Fibroblast of lung (primary cell): Measurements from ENCODE around the gene ARMC8. TPM values are rescaled to one million over a fixed set of nuclear protein-coding genes. Genes with fewer than 3 reads are reported as not detected.

Experiments used
- DNase-seq, 2 donors: peaks; one replicate each; pipeline versions ENCODE4 v3.0.0 to v3.0.0-alpha.2; 2010; ENCODE audit warnings: low read depth in 2 of 2
- H2AFZ ChIP-seq: 2 replicates; pipeline ENCODE4 v1.5.1; 2012; ENCODE audit warnings: low read length, control low read depth, inconsistent platforms
- H3K27ac ChIP-seq: 2 replicates; pipeline ENCODE4 v1.5.1; 2011; ENCODE audit warnings: low read length, control low read depth; ENCODE audit not compliant: insufficient read depth
- H3K27me3 ChIP-seq: 2 replicates; pipeline ENCODE4 v1.5.1; 2011; ENCODE audit warnings: mild to moderate bottlenecking, low read length; ENCODE audit not compliant: control insufficient read depth, insufficient read depth
- H3K36me3 ChIP-seq: 2 replicates; pipeline ENCODE4 v1.5.1; 2011; ENCODE audit warnings: low read length; ENCODE audit not compliant: control insufficient read depth, insufficient read depth
- H3K4me1 ChIP-seq: 2 replicates; pipeline ENCODE4 v1.5.1; 2011; ENCODE audit warnings: low read length; ENCODE audit not compliant: control insufficient read depth, insufficient read depth; ENCODE audit errors: extremely low read depth
- H3K4me2 ChIP-seq: 2 replicates; pipeline ENCODE4 v1.5.1; 2011; ENCODE audit warnings: low read length, control low read depth; ENCODE audit not compliant: insufficient read depth; ENCODE audit errors: extremely low read depth
- H3K4me3 ChIP-seq, 4 experiments: fragments of 200-600 bp in 1 of 4; sonication (generic) in 1 of 4; replicated peaks in 1 of 4; 2 replicates each; pipeline ENCODE4 v1.5.1; 2011 to 2016; ENCODE audit warnings: low read length in 4 of 4, low read depth in 3 of 4, mild to moderate bottlenecking in 3 of 4, control low read depth in 2 of 4, inconsistent platforms in 1 of 4, mixed read lengths in 1 of 4; ENCODE audit not compliant: insufficient read depth in 1 of 4; ENCODE audit errors: control extremely low read depth in 1 of 4
- H3K79me2 ChIP-seq: 2 replicates; pipeline ENCODE4 v1.5.1; 2012; ENCODE audit warnings: mild to moderate bottlenecking, low read length, inconsistent platforms; ENCODE audit not compliant: control insufficient read depth, insufficient read depth
- H3K9ac ChIP-seq: 2 replicates; pipeline ENCODE4 v1.5.1; 2011; ENCODE audit warnings: mild to moderate bottlenecking, low read length, control low read depth; ENCODE audit not compliant: insufficient read depth
- H3K9me3 ChIP-seq: 2 replicates; pipeline ENCODE4 v1.5.1; 2012; ENCODE audit warnings: low read depth, low read length; ENCODE audit not compliant: control insufficient read depth, insufficient read depth
- H4K20me1 ChIP-seq: 2 replicates; pipeline ENCODE4 v1.5.1; 2011; ENCODE audit warnings: low read length; ENCODE audit not compliant: control insufficient read depth, insufficient read depth; ENCODE audit errors: extremely low read depth
- EZH2 ChIP-seq: IDR thresholded peaks from 2 replicates; pipeline ENCODE4 v1.5.1; 2012; ENCODE audit warnings: low read length, control low read depth, mild to moderate bottlenecking; ENCODE audit errors: missing control alignments
- polyA plus RNA-seq, 2 donors: library from polyadenylated mRNA; depleted of rRNA in 1 of 2; stranded (reverse) in 1 of 2; unstranded in 1 of 2; fragments of >200 nt; gene quantifications; 2 replicates each; pipeline ENCODE4 v1.2.1, GENCODE V29; 2011 to 2012; ENCODE audit warnings: missing spikeins in 1 of 2
- total RNA-seq: library from RNA; depleted of rRNA; stranded (reverse); fragments of >200 nt; gene quantifications from 2 replicates; pipeline ENCODE4 v1.2.1, GENCODE V29; 2014
- TF ChIP-seq, protein P1 (sequence below), 2 donors: IDR thresholded peaks in 1 of 2; conservative IDR thresholded peaks in 1 of 2; 1 replicate in 1 of 2; 2 replicates in 1 of 2; pipeline ENCODE4 v1.5.1; 2011 to 2012; ENCODE audit warnings: low read length in 2 of 2, control low read depth in 1 of 2, inconsistent platforms in 1 of 2, low read depth in 1 of 2, mild to moderate bottlenecking in 1 of 2

Gene ARMC8
- total and polyA plus RNA-seq, 2 donors (not counting 1 experiment from before 2014, with no cell fraction given): 44.7 to 45.9 TPM

DNA sequence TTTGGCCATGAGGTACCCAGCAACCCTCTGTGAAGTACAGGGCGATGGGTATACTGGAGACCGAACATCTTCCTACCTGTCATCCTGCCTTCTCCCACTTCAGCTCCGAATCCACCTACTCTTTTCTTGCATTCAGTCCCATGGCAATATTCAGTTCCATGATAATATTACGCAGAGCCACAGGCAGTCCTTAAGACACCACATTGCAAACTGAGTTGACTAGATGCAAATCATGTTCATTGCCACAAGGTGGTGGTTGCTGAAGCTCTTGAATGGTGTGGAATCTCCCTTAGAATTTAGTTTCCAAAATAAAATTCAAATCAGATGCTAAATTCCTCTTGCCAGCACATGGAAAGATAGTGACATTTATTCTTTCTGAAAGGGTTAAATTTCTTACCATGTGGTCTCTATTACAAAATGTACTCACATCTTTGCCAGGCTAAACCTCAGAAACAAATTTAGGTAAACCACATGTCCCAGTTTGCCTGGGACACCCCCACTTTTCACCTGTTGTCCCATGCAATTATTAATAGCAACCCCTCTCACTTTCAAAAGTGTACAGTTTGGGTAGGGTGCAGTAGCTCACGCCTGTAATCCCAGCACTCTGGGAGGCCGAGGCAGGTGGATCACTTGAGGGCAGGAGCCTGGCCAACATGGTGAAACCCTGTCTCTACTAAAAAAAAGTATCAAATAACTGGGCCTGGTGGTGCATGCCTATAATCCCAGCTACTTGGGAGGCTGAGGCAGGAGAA, 144.2 kb downstream of the ARMC8 start:
- Histone ChIP-seq H3K9me3 (no peaks in the 10 kb centered on the region), H4K20me1 (no peaks in the 10 kb centered on the region), H3K4me2 (no peak overlapping the region), H3K36me3 (no peaks in the 10 kb centered on the region), H3K9ac (no peak overlapping the region), H3K27me3 (peaks cover 4% of the 10 kb centered on the region), H3K79me2 (no peaks in the 10 kb centered on the region), H2AFZ (no peak overlapping the region), H3K4me1 (no peaks in the 10 kb centered on the region), H3K4me3 (no peak overlapping the region), H3K27ac (no peak overlapping the region)
- no peak for TF ChIP-seq EZH2
- TF ChIP-seq, protein P1, sequence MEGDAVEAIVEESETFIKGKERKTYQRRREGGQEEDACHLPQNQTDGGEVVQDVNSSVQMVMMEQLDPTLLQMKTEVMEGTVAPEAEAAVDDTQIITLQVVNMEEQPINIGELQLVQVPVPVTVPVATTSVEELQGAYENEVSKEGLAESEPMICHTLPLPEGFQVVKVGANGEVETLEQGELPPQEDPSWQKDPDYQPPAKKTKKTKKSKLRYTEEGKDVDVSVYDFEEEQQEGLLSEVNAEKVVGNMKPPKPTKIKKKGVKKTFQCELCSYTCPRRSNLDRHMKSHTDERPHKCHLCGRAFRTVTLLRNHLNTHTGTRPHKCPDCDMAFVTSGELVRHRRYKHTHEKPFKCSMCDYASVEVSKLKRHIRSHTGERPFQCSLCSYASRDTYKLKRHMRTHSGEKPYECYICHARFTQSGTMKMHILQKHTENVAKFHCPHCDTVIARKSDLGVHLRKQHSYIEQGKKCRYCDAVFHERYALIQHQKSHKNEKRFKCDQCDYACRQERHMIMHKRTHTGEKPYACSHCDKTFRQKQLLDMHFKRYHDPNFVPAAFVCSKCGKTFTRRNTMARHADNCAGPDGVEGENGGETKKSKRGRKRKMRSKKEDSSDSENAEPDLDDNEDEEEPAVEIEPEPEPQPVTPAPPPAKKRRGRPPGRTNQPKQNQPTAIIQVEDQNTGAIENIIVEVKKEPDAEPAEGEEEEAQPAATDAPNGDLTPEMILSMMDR (conservative IDR thresholded peaks at IDR 0.05 in 1 of 2, IDR thresholded peaks at IDR 0.05 in 1 of 2; ENCODE audit: low read depth in 1 of 2, low read length in 2 of 2): peak; percentile 22 to 31
- peak in 1 of 2 donors; percentile 27 for DNase-seq

DNA sequence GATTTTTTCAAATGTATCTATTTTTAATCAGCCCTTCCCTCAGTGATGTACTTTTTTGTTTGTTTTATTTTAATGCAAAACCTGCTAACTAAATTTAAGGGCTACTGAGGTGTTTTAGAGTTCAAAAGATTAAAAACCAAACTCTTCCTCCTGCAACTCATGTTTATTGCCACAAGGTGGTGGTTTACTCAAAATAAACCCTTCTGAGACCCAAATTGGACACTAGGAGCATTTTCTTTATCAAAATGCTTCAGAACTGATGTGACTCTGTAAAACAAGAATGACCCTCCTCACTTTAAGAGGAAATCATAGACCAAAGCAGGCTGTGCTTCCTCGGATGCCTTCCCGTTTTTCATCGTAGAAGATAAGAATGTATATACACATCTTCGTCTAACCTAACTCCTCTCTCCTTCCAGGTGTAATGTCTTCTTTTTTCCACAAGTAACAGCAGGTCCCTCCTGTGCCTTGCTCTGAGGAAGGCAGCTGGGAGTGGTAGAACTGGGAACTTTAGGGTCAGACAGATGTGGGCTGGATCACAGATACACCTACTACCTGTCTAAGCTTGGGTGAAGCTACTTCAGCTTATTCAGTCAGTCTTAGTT, 145.5 kb downstream of the ARMC8 start:
- no peak overlapping the region for H2AFZ ChIP-seq
- H3K36me3 ChIP-seq: no peaks in the 10 kb centered on the region
- H3K27ac ChIP-seq: no peak overlapping the region
- H3K4me3 ChIP-seq: no peak overlapping the region
- TF ChIP-seq EZH2: no peak
- TF ChIP-seq, protein P1 (conservative IDR thresholded peaks at IDR 0.05 in 1 of 2, IDR thresholded peaks at IDR 0.05 in 1 of 2; ENCODE audit: low read depth in 1 of 2, low read length in 2 of 2): peak; percentile 58 to 61
- H3K27me3 ChIP-seq: peaks cover 4% of the 10 kb centered on the region
- no peaks in the 10 kb centered on the region for H3K79me2 ChIP-seq
- no peak overlapping the region for H3K9ac ChIP-seq
- no peaks in the 10 kb centered on the region for H3K4me1 ChIP-seq
- peak; percentile 36 to 66 for DNase-seq
- no peaks in the 10 kb centered on the region for H3K9me3 ChIP-seq
- no peaks in the 10 kb centered on the region for H4K20me1 ChIP-seq
- H3K4me2 ChIP-seq: no peak overlapping the region

DNA sequence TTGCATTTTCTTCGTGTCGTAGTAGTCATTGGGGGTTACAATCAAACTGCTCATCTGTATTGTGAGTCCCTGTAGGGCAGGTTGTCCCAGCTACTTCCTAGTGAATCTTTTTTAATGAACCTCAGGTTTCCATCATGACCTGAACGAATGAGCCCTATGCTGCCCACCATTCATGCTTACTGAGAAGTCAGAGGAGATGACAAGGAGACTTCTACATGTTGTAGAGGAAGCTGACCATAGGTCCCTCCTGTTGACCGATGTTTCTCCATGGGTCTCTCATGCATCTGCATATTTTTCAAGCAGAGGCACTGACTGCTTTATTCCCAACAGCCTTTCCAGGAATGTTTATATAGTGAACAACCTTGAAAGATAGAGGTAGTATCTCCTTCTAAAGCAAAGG, 147.5 kb downstream of the ARMC8 start:
- Histone ChIP-seq H3K4me1 (no peaks in the 10 kb centered on the region), H3K4me3 (no peak overlapping the region), H4K20me1 (no peaks in the 10 kb centered on the region), H3K9ac (no peak overlapping the region), H3K36me3 (no peaks in the 10 kb centered on the region), H3K27ac (no peak overlapping the region), H2AFZ (no peak overlapping the region), H3K27me3 (peaks cover 4% of the 10 kb centered on the region), H3K4me2 (no peak overlapping the region), H3K79me2 (no peaks in the 10 kb centered on the region), H3K9me3 (no peaks in the 10 kb centered on the region)
- TF ChIP-seq, protein P1 (conservative IDR thresholded peaks at IDR 0.05 in 1 of 2, IDR thresholded peaks at IDR 0.05 in 1 of 2; ENCODE audit: low read depth in 1 of 2, low read length in 2 of 2): no peak
- TF ChIP-seq EZH2: no peak
- no peak for DNase-seq
